ENCODE data around the gene TPH2.

The TPH2 gene

GRCh38 chr12:71955970-71956369 lies 17.3 kb downstream of the TPH2 start:
- in situ Hi-C loops (cut with MboI; ENCODE audit: low pct_unique_long_range_greater_than_20kb, low sequenced_read_pairs), result no loop called here

GRCh38 chr12:71958056-71958455 lies 19.4 kb downstream of the TPH2 start:
- DNase-seq, result no peak
- in situ Hi-C loops (cut with MboI; ENCODE audit: low pct_unique_long_range_greater_than_20kb, low sequenced_read_pairs), result no loop called here

More at GRCh38 chr12:71955970-71956369, 17.3 kb downstream of the TPH2 start:
- DNase-seq, result no peak

GRCh38 chr12:71958457-71958856 lies 19.8 kb downstream of the TPH2 start:
- in situ Hi-C loops (cut with MboI; ENCODE audit: low pct_unique_long_range_greater_than_20kb, low sequenced_read_pairs), result no loop called here
- no peak for DNase-seq

DNA sequence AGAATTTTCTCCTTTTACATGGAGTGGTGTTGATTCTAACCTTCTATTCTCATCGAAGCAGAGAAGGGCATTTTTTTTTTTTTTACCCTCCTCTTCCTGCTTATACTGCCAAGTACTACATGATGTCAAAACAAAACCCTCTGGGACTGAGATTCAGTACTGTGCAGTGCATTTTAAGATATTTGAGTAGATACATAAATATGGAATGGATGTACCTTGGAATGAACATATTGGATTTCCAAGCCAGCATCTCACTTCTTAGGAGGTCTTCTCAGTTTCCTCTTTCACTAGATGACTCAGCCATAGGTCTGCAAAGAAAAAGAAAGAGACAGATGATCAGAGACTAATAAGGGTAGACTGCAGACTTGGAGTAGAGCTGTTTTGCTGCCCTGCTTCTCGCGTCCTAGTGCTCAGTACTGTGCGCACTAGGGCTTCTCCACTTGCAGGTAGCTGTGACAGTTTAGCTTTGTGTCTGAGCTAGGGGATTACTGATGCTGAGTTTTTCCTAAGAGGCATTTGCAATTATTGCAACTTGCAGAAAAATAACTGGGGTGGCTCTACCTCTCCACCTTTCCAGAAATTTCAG lies 20.4 kb downstream of the TPH2 start:
- in situ Hi-C loops (cut with MboI; ENCODE audit: low pct_unique_long_range_greater_than_20kb, low sequenced_read_pairs), result no loop called here
- DNase-seq, result no peak

- no peak for DNase-seq
- in situ Hi-C loops (cut with MboI; ENCODE audit: low pct_unique_long_range_greater_than_20kb, low sequenced_read_pairs), result no loop called here
Measured at GRCh38 chr12:71967211-71967610, 28.6 kb downstream of the TPH2 start.

DNA sequence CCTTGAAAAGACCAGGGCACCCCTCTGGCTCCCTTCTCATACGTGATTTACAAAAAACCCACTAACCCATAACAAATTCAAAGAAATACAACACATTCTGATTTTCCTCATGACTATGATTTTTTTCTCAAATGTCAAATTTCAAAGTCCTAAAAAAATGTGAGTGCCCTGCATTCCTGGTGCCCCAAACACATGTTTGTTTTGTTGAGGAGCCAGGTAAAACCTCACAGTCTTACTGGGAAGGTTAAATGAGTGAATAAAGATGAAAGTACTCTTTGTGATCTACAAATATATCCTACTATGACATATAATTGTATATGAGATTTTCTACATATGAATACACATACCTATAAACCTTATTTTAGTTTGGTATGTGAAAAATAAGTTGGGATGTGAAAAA lies 30.7 kb downstream of the TPH2 start:
- DNase-seq, result no peak
- in situ Hi-C loops (cut with MboI; ENCODE audit: low pct_unique_long_range_greater_than_20kb, low sequenced_read_pairs), result no loop called here

GRCh38 chr12:71970031-71970430 lies 31.4 kb downstream of the TPH2 start:
- in situ Hi-C loops (cut with MboI; ENCODE audit: low pct_unique_long_range_greater_than_20kb, low sequenced_read_pairs), result no loop called here
- no peak for DNase-seq

- DNase-seq, result no peak
- in situ Hi-C loops (cut with MboI; ENCODE audit: low pct_unique_long_range_greater_than_20kb, low sequenced_read_pairs), result no loop called here
Measured at GRCh38 chr12:71972441-71973074, 33.9 kb downstream of the TPH2 start.

- no peak for DNase-seq
- in situ Hi-C loops (cut with MboI; ENCODE audit: low pct_unique_long_range_greater_than_20kb, low sequenced_read_pairs), result no loop called here
Measured at GRCh38 chr12:71973687-71974086, 35.0 kb downstream of the TPH2 start.

- no peak for DNase-seq
- in situ Hi-C loops (cut with MboI; ENCODE audit: low pct_unique_long_range_greater_than_20kb, low sequenced_read_pairs), result no loop called here
Measured at GRCh38 chr12:71980538-71980937, 41.9 kb downstream of the TPH2 start.

DNA sequence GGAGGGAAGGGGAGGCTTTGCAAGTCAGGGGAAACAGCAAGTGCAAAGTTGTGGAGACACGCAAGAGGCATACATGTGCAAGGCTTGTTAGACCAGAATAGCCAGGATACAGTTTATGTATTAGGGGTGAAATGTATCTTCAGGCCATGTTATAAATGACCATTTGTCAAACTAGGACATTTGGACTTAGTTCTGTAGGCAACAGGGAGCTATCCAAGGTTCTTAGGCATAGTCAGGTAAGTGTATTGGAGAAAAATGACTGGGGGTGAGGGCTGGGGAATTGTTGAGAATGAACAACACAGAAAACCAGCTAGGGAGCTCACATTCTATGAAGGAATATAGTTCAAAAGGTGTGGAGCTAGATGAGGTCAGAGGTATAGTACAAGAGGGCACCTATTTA lies 42.5 kb downstream of the TPH2 start:
- in situ Hi-C loops (cut with MboI; ENCODE audit: low pct_unique_long_range_greater_than_20kb, low sequenced_read_pairs), result no loop called here
- no peak for DNase-seq

DNA sequence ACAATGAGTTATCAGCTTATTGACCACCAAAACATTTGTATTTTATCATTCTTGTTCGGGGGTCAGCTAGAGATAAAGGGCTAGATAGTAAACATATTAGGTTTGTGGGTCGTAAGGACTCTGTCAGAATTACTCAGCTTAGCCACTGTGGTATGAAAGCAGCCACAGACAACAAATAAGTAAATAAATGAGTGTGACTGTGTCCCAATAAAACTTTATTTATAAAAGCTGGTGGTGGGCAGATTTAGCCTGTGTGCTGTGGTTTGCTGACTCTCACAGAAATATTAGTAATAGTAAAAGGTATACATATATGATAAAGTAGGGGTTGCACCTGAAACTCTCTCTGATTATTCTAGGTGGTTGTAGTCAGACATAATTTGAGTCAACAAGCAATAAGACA lies 56.1 kb downstream of the TPH2 start:
- DNase-seq, result no peak
- in situ Hi-C loops (cut with MboI; ENCODE audit: low pct_unique_long_range_greater_than_20kb, low sequenced_read_pairs), result no loop called here

DNA sequence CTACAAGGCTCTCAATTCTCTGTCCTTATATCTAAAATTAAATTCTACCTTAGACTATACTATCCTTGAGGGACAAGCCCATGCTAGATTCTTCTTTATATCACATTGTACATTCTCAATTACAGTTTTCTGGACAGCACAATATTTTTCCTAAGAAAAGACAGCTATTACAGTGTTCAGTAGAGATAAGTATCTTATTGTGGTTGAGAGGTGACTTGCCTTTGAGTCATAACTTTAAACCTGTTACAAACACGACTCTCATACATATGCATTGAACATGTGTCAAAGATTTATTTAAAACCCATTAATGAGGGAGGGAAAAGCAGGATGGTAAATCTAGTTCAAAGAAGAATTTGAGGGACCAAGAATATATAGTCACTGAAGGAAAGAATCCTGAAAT lies 61.1 kb downstream of the TPH2 start:
- in situ Hi-C loops (cut with MboI; ENCODE audit: low pct_unique_long_range_greater_than_20kb, low sequenced_read_pairs), result no loop called here
- no peak for DNase-seq

- in situ Hi-C loops (cut with MboI; ENCODE audit: low pct_unique_long_range_greater_than_20kb, low sequenced_read_pairs), result no loop called here
Measured at GRCh38 chr12:72000969-72001648, 62.5 kb downstream of the TPH2 start.

DNA sequence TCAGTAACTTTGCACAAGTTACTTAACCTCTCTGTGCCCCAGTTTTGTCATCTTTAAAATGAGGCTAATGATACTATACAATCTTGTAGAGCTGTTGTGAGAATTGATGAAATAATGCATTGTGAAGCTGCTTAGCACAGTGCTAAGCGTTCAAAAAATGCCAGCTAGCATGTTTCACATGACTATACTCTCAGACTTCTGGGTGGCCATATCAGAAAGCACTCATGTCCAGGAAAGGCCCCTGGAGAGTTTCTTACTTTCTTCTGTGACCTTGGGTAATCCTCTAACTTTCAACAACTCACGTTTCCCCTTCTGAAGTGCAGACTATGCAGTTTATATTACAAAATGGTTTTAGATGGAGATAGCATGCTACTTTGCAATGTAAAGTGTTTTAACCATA lies 68.1 kb downstream of the TPH2 start:
- DNase-seq, result no peak
- in situ Hi-C loops (cut with MboI; ENCODE audit: low pct_unique_long_range_greater_than_20kb, low sequenced_read_pairs), result no loop called here

More at GRCh38 chr12:72000969-72001648, 62.5 kb downstream of the TPH2 start:
- no peak for DNase-seq

DNA sequence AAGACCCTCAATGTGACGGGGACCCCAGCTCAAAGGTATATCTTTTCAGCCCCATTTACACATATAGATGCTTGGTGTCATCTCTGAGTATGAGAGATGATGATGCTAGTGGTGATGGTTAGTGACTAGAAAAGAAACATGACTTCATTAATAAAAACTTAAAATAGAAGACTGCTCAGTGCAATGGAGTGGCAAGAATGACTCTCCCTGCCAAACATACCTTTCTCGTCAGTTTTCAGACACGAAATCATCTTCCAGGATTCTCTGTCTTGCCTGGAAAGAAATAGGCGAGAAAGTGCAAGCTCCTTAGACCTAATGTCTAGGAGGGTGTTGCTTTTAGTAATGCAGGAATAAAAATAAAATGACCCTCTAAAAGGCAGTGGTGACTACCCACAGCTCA lies 71.7 kb downstream of the TPH2 start:
- in situ Hi-C loops (cut with MboI; ENCODE audit: low pct_unique_long_range_greater_than_20kb, low sequenced_read_pairs), result no loop called here
- no peak for DNase-seq

DNA sequence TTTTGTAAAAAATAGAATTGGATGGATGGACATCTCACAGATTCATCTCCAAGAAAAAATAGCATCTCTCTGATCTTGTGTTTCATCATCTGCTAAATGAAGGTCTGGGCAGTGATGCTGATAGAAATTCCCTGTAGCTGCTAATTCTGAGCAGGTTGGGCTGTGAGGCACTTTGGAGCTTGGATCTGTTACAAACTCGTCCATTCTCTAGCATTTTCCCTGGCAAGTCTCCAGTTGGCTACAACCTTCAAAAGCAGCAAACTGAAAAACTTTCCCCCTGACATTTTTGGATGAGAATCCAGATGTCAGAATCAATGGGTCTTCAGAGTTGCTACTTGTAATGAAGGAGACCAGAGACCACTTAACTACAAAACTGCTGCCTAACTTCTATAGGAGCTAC lies 72.7 kb downstream of the TPH2 start:
- in situ Hi-C loops (cut with MboI; ENCODE audit: low pct_unique_long_range_greater_than_20kb, low sequenced_read_pairs), result no loop called here
- no peak for DNase-seq

DNA sequence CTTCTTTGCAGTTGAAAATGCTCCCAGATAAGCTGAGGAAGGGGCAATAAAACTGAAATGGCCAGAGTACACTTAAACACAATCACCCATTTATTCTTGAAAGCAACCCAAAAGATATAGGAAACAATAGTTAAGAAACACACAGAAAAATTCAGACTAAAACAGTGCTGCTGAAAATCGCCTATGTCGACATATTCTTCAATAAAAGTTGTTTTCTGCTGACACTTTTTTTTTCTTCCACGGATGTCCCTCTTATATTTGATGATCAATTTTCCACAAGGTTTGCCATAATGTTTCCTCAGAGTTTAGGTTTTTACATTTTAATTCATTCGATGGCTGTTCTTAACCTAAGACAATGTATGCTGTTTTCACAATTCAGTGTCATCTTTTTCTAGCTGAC lies 74.2 kb downstream of the TPH2 start:
- DNase-seq, result no peak
- in situ Hi-C loops (cut with MboI; ENCODE audit: low pct_unique_long_range_greater_than_20kb, low sequenced_read_pairs), result no loop called here

DNA sequence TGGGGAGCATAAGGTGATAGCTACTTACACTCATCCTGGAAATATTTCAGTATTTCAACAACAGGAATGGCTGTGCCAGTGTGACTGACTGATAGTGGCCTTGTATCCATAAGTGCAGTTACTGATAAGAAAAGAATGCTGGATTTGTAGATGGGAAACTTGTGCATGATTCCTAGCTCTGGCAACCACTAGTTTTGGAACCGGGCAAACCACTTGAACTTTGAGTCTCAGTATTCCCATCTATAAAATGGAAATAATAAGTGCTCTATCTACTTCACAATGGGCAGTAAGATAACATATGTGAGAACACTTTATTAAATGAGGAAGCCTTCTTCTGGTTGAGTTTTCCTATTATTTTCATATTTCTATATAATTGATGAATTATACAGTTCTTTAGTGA lies 77.2 kb downstream of the TPH2 start:
- no peak for DNase-seq
- in situ Hi-C loops (cut with MboI; ENCODE audit: low pct_unique_long_range_greater_than_20kb, low sequenced_read_pairs), result no loop called here

DNA sequence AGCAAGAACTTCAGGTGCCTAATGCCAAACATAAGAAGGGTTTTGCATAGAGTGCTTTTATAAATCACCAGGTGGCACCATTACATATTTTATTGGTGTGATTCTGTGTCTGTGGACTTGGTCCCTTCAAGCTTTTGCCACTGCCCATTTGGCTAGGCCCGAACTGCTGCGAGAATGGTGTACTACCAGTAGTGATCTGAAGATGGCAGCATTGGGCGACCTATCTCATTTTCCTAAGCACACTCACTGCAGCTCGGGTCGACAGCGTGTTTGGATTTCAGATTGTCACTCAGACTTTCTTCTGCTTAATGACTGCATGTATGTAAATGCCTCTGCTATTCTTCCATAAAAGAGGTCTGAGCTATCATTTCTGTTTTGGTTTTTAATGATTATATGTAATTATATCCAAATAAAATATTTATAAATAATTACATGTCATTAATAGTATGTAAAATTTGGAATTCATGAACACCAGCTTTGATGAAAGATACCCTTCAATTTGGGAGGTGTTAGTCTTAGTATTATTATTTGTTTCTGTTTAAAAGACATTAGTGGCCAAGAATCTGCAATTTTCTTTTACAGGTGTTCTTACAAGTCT lies 78.5 kb downstream of the TPH2 start:
- peak; percentile 90 for DNase-seq
- in situ Hi-C loops (cut with MboI; ENCODE audit: low pct_unique_long_range_greater_than_20kb, low sequenced_read_pairs), result no loop called here
